ENCODE results near the gene C2orf72.

DNA sequence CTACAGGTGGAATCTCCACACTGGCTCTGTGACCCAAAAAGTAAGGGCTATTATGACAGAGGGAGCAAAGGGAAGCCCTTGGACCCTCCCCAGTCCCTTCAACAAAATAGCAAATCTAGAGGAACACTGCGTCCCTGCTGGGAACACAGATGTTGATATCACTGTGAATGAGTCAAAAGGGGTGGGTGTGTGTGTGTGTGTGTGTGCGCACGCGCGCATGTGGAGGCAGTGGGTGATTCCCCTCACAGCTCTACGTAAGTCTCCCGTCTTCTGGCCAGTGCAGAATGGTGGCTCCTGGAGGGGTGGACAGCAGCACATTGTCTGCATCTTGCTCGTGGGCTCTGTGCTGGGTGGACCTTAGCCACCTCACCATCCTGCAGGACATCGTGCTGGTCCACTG is 7.8 kb upstream of the C2orf72 start:
- TF ChIP-seq CTCF (IDR thresholded peaks at IDR 0.05; ENCODE audit: low read length) (no peak), EZH2 (optimal IDR thresholded peaks at IDR 0.05; ENCODE audit: low read depth, low read length) (no peak)
